ENCODE measurements around the gene TCERG1L.

TCERG1L gene

GRCh38 chr10:131207176-131207575 lies 104.3 kb downstream of the TCERG1L start:
- DNase-seq (ENCODE audit: low spot score): no peak

- DNase-seq (ENCODE audit: low spot score): no peak
These were observed 105.2 kb downstream of the TCERG1L start for GRCh38 chr10:131206111-131206995.

GRCh38 chr10:131205556-131205955 lies 106.0 kb downstream of the TCERG1L start:
- DNase-seq (ENCODE audit: low spot score): no peak

DNA sequence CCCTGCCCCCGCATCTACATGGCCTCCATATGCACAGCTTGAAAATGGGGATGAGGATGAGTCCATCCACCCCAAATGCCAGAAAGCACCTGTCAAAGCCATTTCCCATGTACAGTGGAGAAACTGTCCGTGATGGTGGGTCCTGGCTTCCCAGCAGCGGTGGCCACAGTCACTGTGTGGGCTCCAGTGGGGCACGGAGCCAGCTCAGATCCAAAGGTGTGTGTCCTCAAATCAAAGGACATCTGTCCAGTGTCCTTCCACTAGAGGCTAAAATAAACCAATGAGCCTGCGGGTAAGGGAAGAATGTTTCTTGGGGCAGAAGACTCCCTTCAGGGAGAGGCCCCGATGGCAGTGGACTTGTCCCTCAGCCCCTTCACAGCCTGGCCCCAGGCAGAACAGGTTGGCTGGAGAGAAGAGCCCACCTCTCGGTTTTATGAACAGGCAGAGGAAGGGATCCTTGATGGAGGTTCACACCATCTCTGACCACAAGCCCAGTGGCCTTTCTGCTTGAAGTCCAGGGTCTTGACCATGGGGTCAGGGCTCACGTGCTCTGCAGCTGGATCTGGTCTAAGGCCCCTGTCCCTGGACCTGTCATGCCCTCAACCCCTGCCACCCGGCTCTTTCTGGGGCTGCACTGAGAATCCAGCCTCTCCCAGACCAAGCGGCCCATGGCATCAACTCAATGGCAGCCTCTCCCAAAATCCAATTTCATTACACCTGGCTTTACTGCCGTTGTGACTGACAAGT lies 106.9 kb downstream of the TCERG1L start:
- no peak for DNase-seq (ENCODE audit: low spot score)

GRCh38 chr10:131203456-131204357 lies 107.8 kb downstream of the TCERG1L start:
- DNase-seq (ENCODE audit: low spot score): no peak

DNA sequence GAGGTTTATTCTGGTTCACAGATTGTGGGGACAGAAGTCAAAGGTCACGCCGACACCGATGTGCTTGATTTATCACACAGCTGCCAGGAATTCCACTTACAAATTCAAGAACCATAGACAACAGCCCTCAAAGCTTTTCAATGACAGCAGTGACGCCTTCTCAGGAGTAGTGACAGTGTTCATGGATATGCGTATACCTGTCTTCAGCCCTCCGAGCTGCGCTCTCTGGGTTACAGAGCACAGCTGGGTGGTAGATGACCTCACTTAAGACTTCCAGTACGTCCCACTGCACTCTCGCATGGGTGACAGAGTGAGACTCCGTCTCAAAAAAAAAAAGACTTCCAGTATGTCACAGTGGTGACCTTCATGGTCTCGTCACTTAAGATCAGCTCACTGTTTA lies 108.5 kb downstream of the TCERG1L start:
- no peak for DNase-seq (ENCODE audit: low spot score)

DNA sequence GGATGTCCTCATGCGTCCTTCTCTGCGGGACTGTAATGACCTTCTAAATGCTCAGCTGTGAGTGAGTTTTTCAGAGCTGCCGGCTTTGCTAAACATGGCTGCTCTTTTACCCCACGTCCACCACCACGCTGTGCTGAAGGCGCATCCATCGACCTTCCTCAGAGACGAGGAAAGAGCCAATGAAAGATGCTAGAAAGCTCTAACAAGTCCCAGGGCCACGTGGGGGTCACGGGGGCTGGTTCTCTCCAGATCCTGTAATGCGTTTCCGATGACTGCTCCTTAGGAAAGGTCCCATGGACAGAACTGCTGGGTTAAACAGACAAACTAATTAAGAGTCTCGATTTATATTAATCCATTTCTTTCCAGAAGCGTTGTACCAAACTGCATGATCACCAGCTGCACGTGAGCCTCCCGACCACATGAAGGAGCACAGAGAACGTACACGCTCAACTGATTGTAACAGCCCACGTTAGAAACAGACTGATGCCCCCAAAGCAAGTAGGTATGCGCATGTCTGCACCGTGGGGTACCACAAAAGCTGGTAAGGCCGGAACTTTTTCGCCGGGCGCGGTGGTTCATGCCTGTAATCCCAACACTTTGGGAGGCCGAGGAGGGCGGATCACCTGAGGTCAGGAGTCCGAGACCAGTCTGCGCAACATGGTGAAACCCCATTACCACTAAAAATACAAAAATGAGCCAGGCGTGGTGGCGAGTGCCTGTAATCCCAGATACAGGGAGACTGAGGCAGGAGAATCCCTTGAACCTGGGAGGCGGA lies 109.6 kb downstream of the TCERG1L start:
- DNase-seq (ENCODE audit: low spot score): no peak

DNA sequence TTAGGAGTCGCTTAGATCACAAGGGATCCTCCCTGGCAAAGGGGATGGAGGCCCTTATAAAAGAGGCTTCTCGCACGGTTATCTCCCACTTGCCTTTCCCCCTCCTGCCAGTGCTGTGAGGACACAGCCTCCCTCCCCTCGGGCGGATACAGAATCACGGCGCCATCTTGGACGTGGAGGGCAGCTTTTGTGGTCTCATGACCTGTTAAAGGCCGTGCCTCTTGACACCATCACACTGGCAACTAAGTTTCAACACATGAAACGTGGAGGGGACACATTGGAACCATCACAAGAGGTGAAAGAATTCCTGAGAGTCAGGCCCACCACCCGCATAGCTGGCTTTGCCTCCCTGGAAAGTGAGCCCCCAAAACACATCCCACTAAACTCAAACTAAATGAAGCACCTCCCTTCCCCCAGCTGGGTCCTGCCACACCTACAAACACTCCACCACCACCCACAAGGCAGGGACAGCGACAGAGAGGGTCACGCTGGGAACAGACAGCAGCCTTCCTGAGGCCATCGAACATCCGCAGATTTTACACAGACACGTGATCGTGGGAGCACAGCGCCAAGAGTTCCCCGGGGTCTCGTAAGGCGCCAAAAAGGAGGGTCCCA lies 110.6 kb downstream of the TCERG1L start:
- DNase-seq (ENCODE audit: low spot score): no peak

- no peak for DNase-seq (ENCODE audit: low spot score)
These were observed 111.9 kb downstream of the TCERG1L start for GRCh38 chr10:131199646-131200045.

DNA sequence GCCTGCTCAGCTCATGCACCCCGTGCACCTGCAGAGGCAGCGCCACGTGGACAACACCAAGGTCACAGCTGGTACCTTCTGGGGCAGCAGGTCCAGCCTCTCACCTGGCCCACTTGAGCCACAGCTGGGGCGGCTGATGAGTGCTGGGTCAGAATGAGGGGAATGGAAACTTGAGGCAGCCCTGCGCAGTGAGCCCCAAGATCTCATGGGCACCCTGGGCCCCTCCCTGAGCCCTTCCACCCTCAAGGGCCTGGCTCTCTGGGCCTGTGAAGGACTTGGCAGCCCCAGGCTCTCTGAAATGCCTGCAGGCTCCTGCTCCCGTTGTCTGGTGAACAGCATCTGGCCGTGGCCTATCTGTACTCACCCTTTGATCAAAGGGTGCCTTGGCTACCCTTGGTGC lies 112.7 kb downstream of the TCERG1L start:
- DNase-seq (ENCODE audit: low spot score): no peak

DNA sequence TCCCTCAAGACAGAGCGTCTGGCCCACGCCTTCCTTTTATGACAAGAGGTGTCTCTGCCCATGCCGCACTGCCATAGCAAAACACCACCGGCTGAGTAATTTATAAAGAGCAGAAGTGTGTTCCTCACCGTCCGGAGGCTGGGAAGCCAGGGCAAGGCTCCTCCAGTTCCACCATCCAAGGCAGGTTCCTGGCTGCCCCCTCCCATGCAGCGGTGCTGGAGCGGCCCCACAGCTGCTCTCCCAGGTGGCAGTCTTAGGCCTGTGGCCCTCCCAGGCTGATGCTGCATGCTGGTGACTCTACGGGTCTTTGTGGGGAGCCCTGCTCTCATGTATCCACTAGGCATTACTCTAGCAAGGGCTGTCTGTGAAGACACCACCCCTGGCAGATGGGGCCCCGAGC lies 113.1 kb downstream of the TCERG1L start:
- no peak for DNase-seq (ENCODE audit: low spot score)

DNA sequence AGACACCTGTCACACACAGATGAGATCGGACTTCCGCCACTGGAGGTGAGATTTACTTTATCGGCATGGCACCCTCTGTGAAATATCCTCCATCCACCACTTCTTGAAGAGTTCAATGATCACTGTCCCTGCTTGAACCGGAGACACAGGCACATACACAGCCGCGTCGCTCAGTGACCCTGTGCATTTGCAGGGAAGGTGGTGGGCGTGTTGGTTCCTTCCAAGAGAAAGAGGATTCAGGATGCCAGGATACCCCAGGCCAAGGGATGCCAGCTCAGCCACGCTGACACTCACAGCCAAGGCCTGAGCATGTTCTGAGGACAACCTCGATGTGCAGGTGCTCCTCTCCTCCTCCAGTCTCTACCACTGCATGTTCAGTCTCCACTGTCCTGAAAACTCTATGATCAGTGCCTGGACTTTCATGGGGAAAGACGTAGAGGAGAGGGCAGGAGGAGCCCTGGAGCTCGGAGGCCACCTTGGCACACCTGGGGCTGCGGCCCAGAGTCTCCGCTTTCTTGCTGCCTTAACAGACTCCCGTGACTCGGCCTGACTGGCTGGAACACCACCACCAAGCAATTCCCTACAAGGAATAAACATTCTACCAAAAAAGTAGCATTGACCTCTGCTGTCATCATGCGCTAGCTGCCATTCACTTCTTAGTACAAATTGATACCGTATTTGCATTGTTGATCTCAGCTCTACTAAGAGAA lies 115.2 kb downstream of the TCERG1L start:
- no peak for DNase-seq (ENCODE audit: low spot score)

DNA sequence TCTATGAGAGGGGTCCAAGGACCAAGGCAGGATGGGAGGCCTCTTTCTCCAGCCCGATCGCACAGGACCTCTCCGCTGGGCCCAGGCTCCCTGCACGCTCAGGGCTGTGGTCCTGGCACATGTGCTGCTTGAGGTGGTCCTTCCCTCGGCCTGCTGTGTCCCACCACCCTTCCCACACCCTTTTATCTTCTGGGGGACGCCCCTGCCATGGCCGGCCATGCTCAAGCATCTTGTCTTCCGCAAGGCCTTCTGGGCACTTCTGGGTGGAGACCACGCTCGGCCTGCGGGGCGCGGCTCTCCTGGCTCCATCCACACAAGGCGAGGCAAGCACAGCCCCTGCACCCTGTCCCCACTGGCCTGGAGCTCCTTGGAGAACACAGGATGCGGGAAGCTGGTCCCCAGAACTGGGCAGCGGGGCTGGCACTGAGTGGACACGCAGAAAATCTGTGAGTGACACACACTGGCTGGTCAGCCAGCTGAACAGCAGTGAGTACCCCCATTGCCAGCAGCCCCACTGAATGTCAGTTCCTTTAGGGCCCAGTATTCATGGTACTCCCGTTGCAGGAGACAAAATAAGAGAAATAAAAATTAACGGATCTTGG lies 115.9 kb downstream of the TCERG1L start:
- DNase-seq (ENCODE audit: low spot score): no peak

- no peak for DNase-seq (ENCODE audit: low spot score)
These were observed 116.4 kb downstream of the TCERG1L start for GRCh38 chr10:131195116-131195515.

GRCh38 chr10:131193923-131194322 lies 117.6 kb downstream of the TCERG1L start:
- DNase-seq (ENCODE audit: low spot score): no peak

GRCh38 chr10:131188494-131188893 lies 123.0 kb downstream of the TCERG1L start:
- no peak for DNase-seq (ENCODE audit: low spot score)

DNA sequence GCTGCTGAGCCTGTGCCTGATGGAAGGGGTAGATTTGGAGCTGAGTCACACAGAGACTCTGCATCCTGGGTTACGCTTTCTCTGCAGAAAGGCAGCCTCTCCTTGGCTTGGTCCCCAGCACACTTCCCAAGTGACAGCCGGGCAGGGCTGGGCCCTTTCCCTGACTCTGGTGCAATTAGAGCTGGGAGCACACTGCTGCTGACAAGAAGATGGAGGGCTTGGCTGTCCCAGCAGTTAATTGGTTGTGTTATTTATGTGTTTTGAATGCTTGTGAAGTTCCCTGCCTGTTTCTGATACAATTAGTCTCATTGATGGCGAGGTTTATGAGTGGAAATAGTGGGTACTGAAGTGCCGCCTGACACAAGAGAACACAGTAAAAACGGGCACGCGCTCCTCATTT lies 123.6 kb downstream of the TCERG1L start:
- DNase-seq (ENCODE audit: low spot score): no peak

GRCh38 chr10:131187274-131187673 lies 124.2 kb downstream of the TCERG1L start:
- no peak for DNase-seq (ENCODE audit: low spot score)

GRCh38 chr10:131186547-131187253 lies 124.8 kb downstream of the TCERG1L start:
- no peak for DNase-seq (ENCODE audit: low spot score)
